Inflammatory macrophage (primary cell): Measurements from ENCODE around the gene HLA-DRB5.
"Not testable (repeated sequence)": the region's sequence is repeated elsewhere in the genome, so short reads cannot be mapped to it uniquely, and the experiment has no call there.

Experiments
- DNase-seq, 2 donors: peaks; one replicate each; pipeline ENCODE4 v3.0.0-alpha.2; 2020 to 2022
- total RNA-seq, 18 experiments: gene quantifications; one replicate each; lab custom pipeline; 2026; ENCODE audit warnings: mixed read lengths in 6 of 18, inconsistent platforms in 2 of 18; lab: John Stamatoyannopoulos, UW

HLA-DRB5 gene
- 58.1 to 943 (median 189) reads per million in 18 experiments for total RNA-seq

GRCh38 chr6:32529697-32530430, at the start of gene HLA-DRB5:
TSS of gene HLA-DRB5 (minus strand) at chr6:32530287. CDS start at chr6:32530224, 63 bp downstream.
- peak; percentile 84 for DNase-seq

GRCh38 chr6:32578962-32579361, 48.9 kb upstream of the HLA-DRB5 start:
- DNase-seq: no peak

GRCh38 chr6:32577493-32577892, 47.4 kb upstream of the HLA-DRB5 start:
- not testable (repeated sequence) for DNase-seq

- DNase-seq: no peak
Observed at GRCh38 chr6:32576250-32576649, 46.2 kb upstream of the HLA-DRB5 start.

GRCh38 chr6:32570363-32570905, 40.3 kb upstream of the HLA-DRB5 start:
- no peak for DNase-seq

GRCh38 chr6:32568561-32568960, 38.5 kb upstream of the HLA-DRB5 start:
- DNase-seq: peak in 1 of 2 donors; percentile 69

- DNase-seq: no peak
Observed at GRCh38 chr6:32566957-32567356, 36.9 kb upstream of the HLA-DRB5 start.

- DNase-seq: no peak
Observed at GRCh38 chr6:32565511-32565910, 35.4 kb upstream of the HLA-DRB5 start.

- no peak for DNase-seq
Observed at GRCh38 chr6:32562940-32563339, 32.9 kb upstream of the HLA-DRB5 start.

GRCh38 chr6:32559747-32560146, 29.7 kb upstream of the HLA-DRB5 start:
- DNase-seq: no peak

GRCh38 chr6:32558426-32559057, 28.5 kb upstream of the HLA-DRB5 start:
- DNase-seq: no peak

GRCh38 chr6:32554116-32554965, 24.3 kb upstream of the HLA-DRB5 start:
- DNase-seq: no peak

GRCh38 chr6:32553037-32553742, 23.1 kb upstream of the HLA-DRB5 start:
- peak in 1 of 2 donors; percentile 43 for DNase-seq

GRCh38 chr6:32551410-32551809, 21.3 kb upstream of the HLA-DRB5 start:
- DNase-seq: no peak

- no peak for DNase-seq
Observed at GRCh38 chr6:32539839-32540238, 9.8 kb upstream of the HLA-DRB5 start.

- not testable (repeated sequence) for DNase-seq
Observed at GRCh38 chr6:32530431-32530793, 325 bp upstream of the HLA-DRB5 start.

- DNase-seq: no peak
Observed at GRCh38 chr6:32522302-32523047, 7.6 kb downstream of the HLA-DRB5 start.

GRCh38 chr6:32519910-32520258, 10.2 kb downstream of the HLA-DRB5 start:
- DNase-seq: no peak

GRCh38 chr6:32519118-32519909, 10.8 kb downstream of the HLA-DRB5 start:
- no peak for DNase-seq

GRCh38 chr6:32517654-32518445, 12.2 kb downstream of the HLA-DRB5 start:
- peak; percentile 31 to 71 for DNase-seq
